Cardiac fibroblast (primary cell): Measurements from ENCODE around the gene NRBF2.
"Not testable (repeated sequence)": the region's sequence is repeated elsewhere in the genome, so short reads cannot be mapped to it uniquely, and the experiment has no call there.

Experiments used
- DNase-seq, 2 donors: peaks; one replicate each; pipeline versions ENCODE4 v3.0.0 to v3.0.0-alpha.2; 2010; ENCODE audit warnings: low read depth in 2 of 2
- H3K4me3 ChIP-seq, 2 donors: replicated peaks in 1 of 2; 1 replicate in 1 of 2; 2 replicates in 1 of 2; pipeline ENCODE4 v1.5.1; 2011; ENCODE audit warnings: low read depth in 2 of 2, low read length in 2 of 2, mild to moderate bottlenecking in 2 of 2, moderate library complexity in 1 of 2
- TF ChIP-seq, protein P1 (sequence below): IDR thresholded peaks from one replicate; pipeline ENCODE4 v1.5.1; 2011; ENCODE audit warnings: low read depth, mild to moderate bottlenecking, low read length, inconsistent platforms

Gene NRBF2

DNA sequence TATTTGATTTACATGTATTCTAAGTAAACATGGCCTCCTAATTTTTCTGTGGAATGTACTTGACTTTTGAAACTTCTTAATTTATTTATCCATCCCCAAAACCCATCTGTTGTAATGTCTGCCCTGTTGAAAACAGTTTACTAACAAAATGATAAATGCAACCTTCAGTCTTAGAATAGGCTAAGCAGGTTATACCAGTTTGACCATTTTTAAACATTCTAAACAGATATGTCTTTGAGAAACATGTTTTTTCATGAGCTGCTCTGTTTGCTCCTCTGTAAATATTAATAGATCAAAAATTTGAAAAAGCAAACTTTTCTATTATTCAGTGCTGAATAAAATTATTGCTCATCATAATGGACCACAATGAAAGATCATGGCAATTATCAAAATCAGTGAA lies 33.4 kb upstream of the NRBF2 start:
- DNase-seq: no peak
- TF ChIP-seq, protein P1, sequence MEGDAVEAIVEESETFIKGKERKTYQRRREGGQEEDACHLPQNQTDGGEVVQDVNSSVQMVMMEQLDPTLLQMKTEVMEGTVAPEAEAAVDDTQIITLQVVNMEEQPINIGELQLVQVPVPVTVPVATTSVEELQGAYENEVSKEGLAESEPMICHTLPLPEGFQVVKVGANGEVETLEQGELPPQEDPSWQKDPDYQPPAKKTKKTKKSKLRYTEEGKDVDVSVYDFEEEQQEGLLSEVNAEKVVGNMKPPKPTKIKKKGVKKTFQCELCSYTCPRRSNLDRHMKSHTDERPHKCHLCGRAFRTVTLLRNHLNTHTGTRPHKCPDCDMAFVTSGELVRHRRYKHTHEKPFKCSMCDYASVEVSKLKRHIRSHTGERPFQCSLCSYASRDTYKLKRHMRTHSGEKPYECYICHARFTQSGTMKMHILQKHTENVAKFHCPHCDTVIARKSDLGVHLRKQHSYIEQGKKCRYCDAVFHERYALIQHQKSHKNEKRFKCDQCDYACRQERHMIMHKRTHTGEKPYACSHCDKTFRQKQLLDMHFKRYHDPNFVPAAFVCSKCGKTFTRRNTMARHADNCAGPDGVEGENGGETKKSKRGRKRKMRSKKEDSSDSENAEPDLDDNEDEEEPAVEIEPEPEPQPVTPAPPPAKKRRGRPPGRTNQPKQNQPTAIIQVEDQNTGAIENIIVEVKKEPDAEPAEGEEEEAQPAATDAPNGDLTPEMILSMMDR: no peak
- H3K4me3 ChIP-seq: no peak overlapping the region

DNA sequence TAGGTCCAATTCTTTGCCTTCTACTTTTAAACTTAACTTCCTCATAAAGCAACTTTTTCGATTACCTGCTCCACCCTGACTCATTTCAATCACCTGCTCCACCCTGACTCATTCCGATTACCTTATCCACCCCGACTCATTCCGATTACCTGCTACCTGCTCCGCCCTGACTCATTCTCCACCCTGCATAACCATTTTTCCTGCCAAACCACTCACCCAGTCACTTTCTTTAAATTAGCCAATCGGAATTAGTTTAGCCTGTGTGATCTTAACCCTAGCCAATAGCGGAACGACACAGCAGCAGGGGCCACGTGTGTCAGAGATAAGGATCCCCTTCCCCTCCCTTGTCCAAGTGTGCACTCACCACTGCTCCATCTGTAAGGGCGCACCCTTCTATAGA lies 32.0 kb upstream of the NRBF2 start:
- DNase-seq, H3K4me3 ChIP-seq: not testable (repeated sequence)

DNA sequence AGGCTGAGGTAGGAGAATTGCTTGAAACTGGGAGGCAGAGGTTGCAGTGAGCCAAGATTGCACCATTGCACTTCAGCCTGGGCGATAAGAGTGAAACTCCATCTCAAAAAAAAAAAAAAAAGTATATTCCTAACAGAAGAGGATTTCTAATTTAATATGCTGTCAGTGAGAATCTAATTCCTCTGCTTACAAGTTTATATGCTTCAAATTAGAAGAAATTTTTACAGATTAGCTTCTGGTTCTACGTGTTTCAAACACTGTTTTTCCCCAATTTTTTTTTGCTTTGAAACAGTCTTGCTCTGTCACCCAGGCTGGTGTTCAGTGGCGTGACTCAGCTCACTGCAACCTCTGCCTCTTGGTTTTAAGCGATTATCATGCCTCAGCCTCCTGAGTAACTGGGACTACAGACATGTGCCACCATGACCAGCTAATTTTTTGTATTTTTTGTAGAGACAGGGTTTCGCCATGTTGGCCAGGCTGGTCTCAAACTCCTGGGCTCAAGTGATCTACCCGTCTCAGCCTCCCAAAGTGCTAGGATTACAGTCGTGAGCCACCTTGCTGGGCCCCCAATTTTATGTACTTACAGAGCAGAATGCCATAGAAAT lies 30.7 kb upstream of the NRBF2 start:
- DNase-seq: peak in 1 of 2 donors; percentile 49
- H3K4me3 ChIP-seq: not testable (repeated sequence)

- not testable (repeated sequence) for DNase-seq, H3K4me3 ChIP-seq
Observed at GRCh38 chr10:63103178-63103577, 29.9 kb upstream of the NRBF2 start.

DNA sequence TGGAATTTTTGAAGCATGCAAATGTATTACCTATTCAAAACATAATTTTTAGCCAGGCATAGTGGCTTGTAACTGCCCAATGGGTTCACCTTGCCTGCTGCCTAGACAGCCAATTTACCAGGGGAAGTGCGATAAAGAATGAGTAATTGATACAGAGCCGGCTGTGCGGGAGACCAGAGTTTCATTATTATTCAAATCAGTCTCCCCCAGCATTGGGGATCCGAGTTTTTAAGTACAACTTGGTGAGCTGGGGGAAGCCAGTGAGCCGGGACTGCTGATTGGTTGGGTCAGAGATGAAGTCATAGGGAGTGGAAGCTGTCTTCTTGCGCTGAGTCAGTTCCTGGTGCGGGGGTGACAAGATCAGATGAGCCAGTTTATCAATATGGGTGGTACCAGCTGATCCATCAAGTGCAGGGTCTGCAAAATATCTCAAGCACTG lies 29.1 kb upstream of the NRBF2 start:
- TF ChIP-seq, protein P1: no peak
- peak in 1 of 2 donors; percentile 57 for DNase-seq
- no peak overlapping the region for H3K4me3 ChIP-seq

- TF ChIP-seq, protein P1: no peak
- no peak overlapping the region for H3K4me3 ChIP-seq
- peak; percentile 50 to 85 for DNase-seq
Observed at GRCh38 chr10:63105225-63106110, 27.7 kb upstream of the NRBF2 start.

DNA sequence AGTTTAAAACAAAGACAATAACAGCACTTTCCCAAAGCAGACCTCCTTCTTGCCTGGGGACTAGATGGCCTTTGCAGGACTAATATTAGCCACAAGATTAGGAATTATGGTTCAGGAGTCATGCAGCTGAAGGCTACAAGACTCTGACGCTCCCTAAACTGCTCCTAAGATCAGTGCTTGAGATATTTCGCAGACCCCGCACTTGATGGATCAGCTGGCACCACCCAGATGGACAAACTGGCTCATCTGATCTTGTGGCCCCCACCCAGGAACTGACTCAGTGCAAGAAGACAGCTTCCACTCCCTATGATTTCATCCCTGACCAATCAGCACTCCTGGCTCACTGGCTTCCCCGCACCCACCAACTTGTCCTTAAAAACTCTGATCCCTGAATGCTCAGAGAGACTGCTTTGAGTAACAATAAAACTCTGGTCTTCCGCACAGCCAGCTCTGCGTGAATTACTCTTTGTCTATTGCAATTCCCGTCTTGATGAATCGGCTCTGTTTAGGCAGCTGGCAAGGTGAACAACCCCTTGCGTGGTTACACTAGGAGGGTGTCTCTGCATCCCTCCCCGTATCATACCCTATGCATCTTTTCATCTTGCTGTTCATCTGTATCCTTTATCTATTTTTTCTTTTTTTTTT lies 26.9 kb upstream of the NRBF2 start:
- H3K4me3 ChIP-seq: peak overlapping the region in 1 of 2 donors; percentile 1
- TF ChIP-seq, protein P1: no peak
- peak; percentile 55 to 90 for DNase-seq

GRCh38 chr10:63107943-63108437 lies 25.1 kb upstream of the NRBF2 start:
- DNase-seq: no peak
- TF ChIP-seq, protein P1: no peak
- H3K4me3 ChIP-seq: no peak overlapping the region
